OCI-LY1 (cell line): ENCODE measurements around the gene RAB15.

Experiments used
- EZH2 ChIP-seq: fragments of 200-600 bp; sonication (generic), shearing (Covaris generic); IDR thresholded peaks from 2 replicates; pipeline ENCODE4 v1.8.0; 2017; ENCODE audit warnings: borderline replicate concordance, mixed run types, mild to moderate bottlenecking, antibody characterized with exemption, low read length, moderate library complexity, mixed read lengths
- TF ChIP-seq, protein P1 (sequence below): fragments of 200-600 bp; sonication (generic), shearing (Covaris generic); IDR thresholded peaks from 2 replicates; pipeline ENCODE4 v1.5.1; 2017; ENCODE audit warnings: mild to moderate bottlenecking, antibody characterized with exemption, low read length, moderate library complexity, mixed read lengths

GRCh38 chr14:64950889-64951288, 21.2 kb downstream of the RAB15 start:
- TF ChIP-seq, protein P1, sequence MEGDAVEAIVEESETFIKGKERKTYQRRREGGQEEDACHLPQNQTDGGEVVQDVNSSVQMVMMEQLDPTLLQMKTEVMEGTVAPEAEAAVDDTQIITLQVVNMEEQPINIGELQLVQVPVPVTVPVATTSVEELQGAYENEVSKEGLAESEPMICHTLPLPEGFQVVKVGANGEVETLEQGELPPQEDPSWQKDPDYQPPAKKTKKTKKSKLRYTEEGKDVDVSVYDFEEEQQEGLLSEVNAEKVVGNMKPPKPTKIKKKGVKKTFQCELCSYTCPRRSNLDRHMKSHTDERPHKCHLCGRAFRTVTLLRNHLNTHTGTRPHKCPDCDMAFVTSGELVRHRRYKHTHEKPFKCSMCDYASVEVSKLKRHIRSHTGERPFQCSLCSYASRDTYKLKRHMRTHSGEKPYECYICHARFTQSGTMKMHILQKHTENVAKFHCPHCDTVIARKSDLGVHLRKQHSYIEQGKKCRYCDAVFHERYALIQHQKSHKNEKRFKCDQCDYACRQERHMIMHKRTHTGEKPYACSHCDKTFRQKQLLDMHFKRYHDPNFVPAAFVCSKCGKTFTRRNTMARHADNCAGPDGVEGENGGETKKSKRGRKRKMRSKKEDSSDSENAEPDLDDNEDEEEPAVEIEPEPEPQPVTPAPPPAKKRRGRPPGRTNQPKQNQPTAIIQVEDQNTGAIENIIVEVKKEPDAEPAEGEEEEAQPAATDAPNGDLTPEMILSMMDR = no peak
- no peak for TF ChIP-seq EZH2
